ENCODE results near the gene ITGB2. TPM values are rescaled to one million over a fixed set of nuclear protein-coding genes. Genes with fewer than 3 reads are reported as not detected.

The ITGB2 gene
- total RNA-seq, 1 donor from 2014 or later = 6.9 TPM

- Histone ChIP-seq H3K36me3 (ENCODE audit: control insufficient read depth, insufficient read depth, low read length) (no peaks in the 10 kb centered on the region), H3K27me3 (ENCODE audit: control insufficient read depth, insufficient read depth, low read length) (peaks cover 23% of the 10 kb centered on the region), H3K4me3 (ENCODE audit: low read depth, low read length) (no peak overlapping the region)
- no peak for TF ChIP-seq CTCF (IDR thresholded peaks at IDR 0.05; ENCODE audit: insufficient read depth, low read length, poor library complexity, severe bottlenecking)
- DNase-seq (ENCODE audit: low read depth) = no peak
These were observed 82.4 kb downstream of the ITGB2 start for GRCh38 chr21:44838039-44838895.

- H3K36me3 ChIP-seq (ENCODE audit: control insufficient read depth, insufficient read depth, low read length) = no peaks in the 10 kb centered on the region
- H3K4me3 ChIP-seq (ENCODE audit: low read depth, low read length) = no peak overlapping the region
- no peak for TF ChIP-seq CTCF (IDR thresholded peaks at IDR 0.05; ENCODE audit: insufficient read depth, low read length, poor library complexity, severe bottlenecking)
- H3K27me3 ChIP-seq (ENCODE audit: control insufficient read depth, insufficient read depth, low read length) = peaks cover 18% of the 10 kb centered on the region
- no peak for DNase-seq (ENCODE audit: low read depth)
These were observed 83.2 kb downstream of the ITGB2 start for GRCh38 chr21:44837537-44837936.

GRCh38 chr21:44836666-44837471 lies 83.8 kb downstream of the ITGB2 start:
- Histone ChIP-seq H3K27me3 (ENCODE audit: control insufficient read depth, insufficient read depth, low read length) (peaks cover 15% of the 10 kb centered on the region), H3K36me3 (ENCODE audit: control insufficient read depth, insufficient read depth, low read length) (no peaks in the 10 kb centered on the region), H3K4me3 (ENCODE audit: low read depth, low read length) (no peak overlapping the region)
- no peak for DNase-seq (ENCODE audit: low read depth)
- TF ChIP-seq CTCF (IDR thresholded peaks at IDR 0.05; ENCODE audit: insufficient read depth, low read length, poor library complexity, severe bottlenecking) = no peak

GRCh38 chr21:44836349-44836665 lies 84.4 kb downstream of the ITGB2 start:
- Histone ChIP-seq H3K4me3 (ENCODE audit: low read depth, low read length) (no peak overlapping the region), H3K36me3 (ENCODE audit: control insufficient read depth, insufficient read depth, low read length) (no peaks in the 10 kb centered on the region), H3K27me3 (ENCODE audit: control insufficient read depth, insufficient read depth, low read length) (peaks cover 14% of the 10 kb centered on the region)
- TF ChIP-seq CTCF (IDR thresholded peaks at IDR 0.05; ENCODE audit: insufficient read depth, low read length, poor library complexity, severe bottlenecking) = no peak
- no peak for DNase-seq (ENCODE audit: low read depth)

Other genes starting within 250 kb of the ITGB2 start
- gene KRTAP12-1, start 238.7 kb downstream of the ITGB2 start, total RNA-seq = not detected in 2 replicates
- not detected in 2 replicates for gene KRTAP10-12, start 223.7 kb downstream of the ITGB2 start, total RNA-seq
- not detected in 2 replicates for gene TSPEAR, start 209.3 kb downstream of the ITGB2 start, total RNA-seq
- gene UBE2G2, start 119.1 kb downstream of the ITGB2 start, total RNA-seq = 39.5 and 40.6 TPM in 2 replicates
- 60.9 and 61.7 TPM in 2 replicates for gene SUMO3, start 102.8 kb downstream of the ITGB2 start, total RNA-seq
- 538 and 561 TPM in 2 replicates for gene PTTG1IP, start 47.2 kb downstream of the ITGB2 start, total RNA-seq
- gene SLX9, start 19.1 kb upstream of the ITGB2 start, total RNA-seq = 25.7 and 38.6 TPM in 2 replicates
- 3.3 and 6.9 TPM in 2 replicates for gene ADARB1, start 153.7 kb upstream of the ITGB2 start, total RNA-seq

Data from kidney epithelial cell (primary cell).